GM15510 (cell line): ENCODE results near the gene SF3B5.

Experiments
- POLR2A ChIP-seq: IDR thresholded peaks from 3 replicates; pipeline ENCODE4 v1.6.1; 2011; ENCODE audit warnings: borderline replicate concordance; ENCODE audit not compliant: insufficient read length; ENCODE audit errors: extremely low read depth

Gene SF3B5

GRCh38 chr6:144069506-144069905 lies 25.9 kb downstream of the SF3B5 start:
- TF ChIP-seq POLR2A: no peak

- no peak for TF ChIP-seq POLR2A
These were observed 26.6 kb downstream of the SF3B5 start for GRCh38 chr6:144068794-144069193.

DNA sequence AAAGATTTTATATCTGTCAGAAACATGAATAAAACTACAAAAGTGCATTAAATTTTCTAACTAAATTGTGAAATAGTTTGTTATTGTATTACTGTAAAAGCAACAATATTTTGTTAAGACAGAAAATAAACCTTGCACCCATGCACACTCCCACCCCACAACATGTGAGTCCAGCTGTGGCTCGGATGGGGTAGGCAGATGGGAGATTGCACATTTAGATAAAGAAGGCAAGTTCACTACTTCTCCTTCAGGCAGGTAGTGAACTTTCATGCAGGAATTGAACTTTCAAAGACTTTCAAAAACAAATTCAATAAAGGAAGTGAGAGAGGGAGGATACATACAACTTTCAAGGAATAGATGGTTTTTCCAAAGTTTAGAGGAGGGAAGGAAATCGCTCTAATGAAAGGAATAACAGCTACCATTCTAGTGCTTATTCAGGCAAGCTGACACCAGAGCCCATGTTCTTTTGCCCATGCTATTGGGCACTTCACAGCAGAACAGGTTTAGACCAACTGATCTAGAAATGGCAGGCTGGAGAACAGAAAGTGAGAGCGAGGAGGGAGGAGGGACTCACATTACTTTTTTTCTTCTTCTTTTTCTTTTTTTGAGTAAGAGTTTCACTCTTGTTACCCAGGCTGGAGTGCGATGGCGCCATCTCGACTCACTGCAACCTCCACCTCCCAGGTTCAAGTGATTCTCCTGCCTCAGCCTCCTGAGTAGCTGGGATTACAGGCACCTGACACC lies 28.5 kb downstream of the SF3B5 start:
- TF ChIP-seq POLR2A: no peak

DNA sequence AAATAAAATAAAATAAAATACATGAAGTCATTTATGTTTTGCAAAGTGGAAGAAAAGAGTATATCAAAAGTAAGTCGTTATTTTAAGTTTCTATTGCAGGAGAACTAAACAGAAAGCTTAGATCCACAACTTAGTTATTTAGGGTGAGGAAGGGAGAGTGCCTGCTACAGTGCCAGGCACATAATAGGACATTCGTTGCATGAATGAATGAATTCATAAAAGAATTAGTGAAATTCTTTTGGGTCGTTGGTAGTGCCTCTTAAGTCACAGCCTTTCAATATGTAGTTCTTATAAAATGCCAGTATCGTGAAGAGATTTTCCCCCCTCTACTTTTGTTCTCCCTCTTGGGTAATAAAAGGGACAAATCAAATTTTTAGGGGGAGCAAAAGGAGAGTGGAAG lies 29.1 kb downstream of the SF3B5 start:
- no peak for TF ChIP-seq POLR2A

DNA sequence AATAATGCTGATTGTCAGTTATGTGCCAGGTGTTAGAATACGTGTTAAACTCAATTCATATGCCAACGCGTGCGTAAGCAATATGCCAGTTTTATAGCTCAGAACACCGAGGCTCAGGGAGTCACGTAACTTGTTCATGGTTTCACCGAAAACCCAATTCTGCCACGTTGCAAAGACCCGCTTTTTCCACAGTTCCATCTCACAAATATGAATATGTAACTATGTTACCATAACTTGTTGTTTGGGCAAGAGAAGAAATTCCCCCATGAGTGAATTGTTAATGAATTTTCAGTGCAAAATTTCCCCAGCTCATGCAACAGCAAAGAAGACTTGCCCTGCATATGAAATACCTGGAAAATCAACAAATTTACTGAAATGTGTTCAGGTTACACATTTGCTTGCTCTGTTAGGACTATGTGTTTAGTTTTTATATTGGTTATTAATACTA lies 30.1 kb downstream of the SF3B5 start:
- TF ChIP-seq POLR2A: peak; percentile 31

DNA sequence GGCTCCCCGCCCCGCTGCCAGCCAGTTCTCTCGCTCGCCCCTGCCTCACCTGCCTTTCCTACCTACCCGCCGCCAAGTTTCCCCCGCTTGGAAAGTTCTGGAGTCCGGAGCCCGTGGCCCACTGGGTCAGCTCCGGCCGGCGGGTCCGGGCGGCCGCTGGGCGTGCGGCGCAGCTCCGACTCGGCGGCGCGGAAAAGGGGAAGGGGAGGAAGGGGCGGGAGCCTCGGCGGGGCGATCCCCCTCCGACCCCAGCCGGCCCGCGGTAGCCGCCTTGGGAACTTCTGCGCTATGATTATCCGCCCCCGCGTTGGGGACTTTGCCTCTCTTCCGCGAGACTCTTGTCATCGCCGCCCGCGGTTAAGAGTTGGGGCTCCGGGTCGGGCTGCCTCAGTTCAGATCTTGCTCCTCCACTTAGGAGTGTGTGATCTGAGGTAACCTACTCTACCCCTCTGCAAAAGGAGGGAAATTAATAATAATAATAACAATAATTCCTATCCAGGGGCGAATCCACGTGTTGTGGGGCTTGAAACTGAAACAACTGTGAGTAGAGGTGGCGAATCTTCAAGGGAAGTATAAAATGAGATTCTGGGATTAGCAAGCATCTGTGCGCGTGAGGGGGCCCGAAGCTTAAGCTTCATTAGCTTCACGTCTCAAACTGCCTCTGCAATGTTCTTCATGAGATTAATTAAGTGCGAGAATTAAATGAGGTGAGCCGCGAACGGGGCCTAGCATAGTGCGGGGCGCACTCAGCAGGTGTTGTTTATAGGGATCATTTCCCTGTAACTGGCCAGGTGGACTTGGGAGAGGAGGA lies 30.8 kb downstream of the SF3B5 start:
- TF ChIP-seq POLR2A: no peak

GRCh38 chr6:144063744-144064401 lies 31.5 kb downstream of the SF3B5 start:
- peak; percentile 90 for TF ChIP-seq POLR2A

- no peak for TF ChIP-seq POLR2A
These were observed 32.1 kb downstream of the SF3B5 start for GRCh38 chr6:144063246-144063743.

DNA sequence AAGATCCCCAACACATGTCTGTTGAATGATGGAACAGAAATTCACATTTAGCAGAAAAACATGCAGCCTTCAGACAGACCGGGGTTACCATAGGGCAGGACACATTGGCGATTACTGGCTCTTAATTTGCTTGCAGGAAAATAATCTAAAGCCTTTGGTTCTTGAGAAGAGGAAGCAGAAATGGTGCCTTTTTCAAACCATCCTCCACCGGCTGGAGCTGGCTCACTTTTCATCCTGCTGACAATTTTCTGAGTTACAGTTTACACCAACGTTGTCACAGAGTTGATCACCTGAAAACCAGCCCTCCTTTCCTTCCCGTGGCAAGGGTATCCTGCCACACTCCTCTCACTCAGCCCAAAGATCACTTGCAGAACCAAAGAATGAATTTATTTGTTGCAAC lies 32.6 kb downstream of the SF3B5 start:
- TF ChIP-seq POLR2A: no peak

DNA sequence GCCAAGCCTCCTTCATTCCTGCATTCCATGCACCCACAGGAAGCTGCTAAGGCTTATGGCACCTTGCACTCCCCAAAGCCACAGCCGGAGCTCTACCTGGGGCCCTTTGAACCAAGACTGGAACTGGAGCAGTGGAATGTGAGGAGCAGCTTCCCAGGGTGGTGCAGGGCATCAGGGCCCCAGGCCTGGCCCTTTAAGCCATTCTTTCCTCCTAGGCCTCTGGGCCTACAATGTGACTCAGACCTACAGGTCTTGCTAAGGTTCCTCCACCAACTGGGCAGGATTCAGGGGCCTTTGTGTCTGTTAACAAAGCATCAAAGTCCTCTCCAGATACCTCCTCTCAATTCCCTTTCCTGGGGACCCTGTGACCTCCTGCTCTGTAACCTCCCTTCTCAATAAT lies 36.2 kb downstream of the SF3B5 start:
- no peak for TF ChIP-seq POLR2A

DNA sequence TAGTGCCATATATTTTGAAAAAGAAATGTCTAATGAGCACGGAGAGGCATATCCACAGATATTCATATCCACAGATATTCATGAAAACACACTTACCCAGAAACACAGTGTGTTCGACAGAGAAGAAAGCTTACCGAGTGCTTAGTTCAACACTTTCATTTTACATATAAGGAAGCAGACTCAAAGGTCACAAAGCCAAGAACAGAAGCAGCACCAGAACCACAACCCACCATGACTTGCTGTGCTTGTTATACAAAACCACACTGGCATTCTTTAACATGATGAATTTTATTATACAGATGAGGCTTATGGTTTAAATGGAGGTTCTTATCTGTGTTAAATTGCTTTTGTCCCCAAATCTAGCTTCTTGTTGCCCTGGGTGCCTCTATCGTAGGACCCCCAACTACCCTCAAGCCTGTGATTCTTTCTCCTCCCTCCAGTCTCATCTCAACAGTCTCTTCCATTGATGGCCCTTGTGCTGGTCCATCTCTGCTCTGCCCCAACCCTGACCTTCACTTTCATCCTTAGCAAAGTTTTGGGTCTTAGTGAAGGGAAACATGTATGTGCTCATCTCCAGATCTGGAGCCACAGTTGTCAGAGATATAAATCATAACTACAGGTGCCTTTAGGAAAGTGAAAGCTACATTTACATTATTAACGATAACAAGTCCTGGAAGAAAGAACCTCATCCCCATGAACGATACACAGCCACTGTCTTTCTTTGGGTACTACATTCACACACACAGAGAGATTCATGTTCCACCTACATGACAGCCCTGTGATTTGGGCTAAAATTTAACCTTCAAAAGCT lies 40.0 kb downstream of the SF3B5 start:
- TF ChIP-seq POLR2A: no peak

DNA sequence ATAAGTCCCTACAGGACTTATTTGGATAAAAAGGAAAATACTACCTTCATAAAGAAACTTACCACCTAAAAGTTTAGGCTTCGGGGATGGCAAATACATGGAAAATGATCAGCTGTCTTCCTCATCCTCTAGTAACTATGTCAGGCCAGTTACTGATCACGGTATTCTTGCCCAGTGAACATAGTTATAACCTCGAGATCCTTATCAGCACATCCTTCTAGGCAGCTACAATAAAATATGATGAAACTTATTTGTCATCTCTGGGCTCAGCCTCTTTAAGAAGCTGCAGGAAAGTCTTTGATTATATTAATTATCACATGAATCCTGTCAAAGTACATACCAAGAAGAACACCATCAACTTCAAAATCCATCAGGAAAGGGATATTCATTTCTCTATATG lies 41.8 kb downstream of the SF3B5 start:
- TF ChIP-seq POLR2A: no peak

DNA sequence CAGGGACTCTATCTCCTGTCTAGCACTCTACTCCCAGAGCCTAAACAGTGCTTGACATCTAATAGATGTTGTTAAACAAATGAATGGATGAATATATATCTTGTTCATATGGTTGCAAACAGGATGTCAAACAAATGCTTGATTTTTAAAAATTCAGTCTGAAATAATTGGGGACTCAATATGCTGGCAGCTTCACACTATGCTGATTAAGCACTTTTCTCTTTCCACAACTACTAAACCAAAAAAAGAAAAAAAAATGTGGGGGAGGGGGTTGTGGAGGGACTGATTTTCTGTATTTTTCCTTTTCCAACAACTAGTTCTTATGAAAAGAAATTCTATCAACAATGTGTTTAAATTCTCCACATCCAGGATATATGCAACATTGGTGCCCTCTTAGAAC lies 42.9 kb downstream of the SF3B5 start:
- TF ChIP-seq POLR2A: no peak

DNA sequence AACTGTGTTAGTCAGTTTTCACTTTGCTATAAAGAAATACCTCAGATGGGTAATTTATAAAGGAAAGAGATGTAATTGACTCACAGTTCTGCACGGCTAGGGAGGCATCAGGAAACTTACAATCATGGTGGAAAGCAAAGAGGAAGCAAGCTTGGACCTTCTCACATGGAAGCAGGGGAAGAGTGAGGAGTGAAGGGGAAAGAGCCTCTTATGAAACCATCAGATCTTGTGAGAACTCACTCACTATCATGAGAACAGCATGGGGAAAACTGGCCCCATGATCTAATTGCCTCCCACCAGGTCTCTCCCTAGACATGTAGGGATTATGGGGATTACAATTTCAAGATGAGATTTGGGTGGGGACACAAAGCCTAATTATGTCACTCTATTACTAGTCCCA lies 46.0 kb downstream of the SF3B5 start:
- TF ChIP-seq POLR2A: no peak
